ENCODE data around the gene CD99L2.
A peak's percentile ranks its signal among the peaks of the same experiment; 100 is the strongest.

CD99L2 gene

DNA sequence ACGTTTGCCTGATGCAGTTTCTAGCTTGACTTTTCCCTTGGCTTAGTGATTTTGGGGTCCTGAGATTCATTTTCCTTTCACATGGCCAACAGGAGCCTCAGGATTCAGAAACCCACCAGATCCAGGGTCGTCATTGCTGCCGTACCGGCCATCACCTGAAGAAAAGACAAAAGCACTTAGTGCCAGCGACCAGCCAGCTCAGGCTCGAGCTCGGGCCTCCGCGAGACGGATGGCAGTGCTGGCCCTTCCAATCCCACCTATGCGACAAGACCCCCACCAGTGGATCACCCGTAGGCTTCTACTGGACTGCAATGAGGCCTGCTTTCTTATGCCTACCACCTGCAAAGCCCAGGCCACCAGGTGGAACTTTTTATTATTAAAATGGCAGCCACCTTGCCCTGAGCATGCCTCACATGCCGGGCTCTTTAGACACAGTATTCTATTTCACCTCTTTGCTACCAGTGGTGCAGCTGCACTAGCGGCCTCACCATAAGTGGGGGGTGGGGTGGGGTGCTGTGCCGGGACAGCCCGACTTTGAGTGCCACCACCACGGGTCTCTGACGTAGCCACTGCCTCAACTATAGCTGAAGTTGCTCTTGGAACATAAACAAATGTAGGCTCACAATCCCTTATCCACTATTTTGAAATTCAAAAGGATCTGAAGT is 121.0 kb downstream of the CD99L2 start:
- DNase-seq: no peak

DNA sequence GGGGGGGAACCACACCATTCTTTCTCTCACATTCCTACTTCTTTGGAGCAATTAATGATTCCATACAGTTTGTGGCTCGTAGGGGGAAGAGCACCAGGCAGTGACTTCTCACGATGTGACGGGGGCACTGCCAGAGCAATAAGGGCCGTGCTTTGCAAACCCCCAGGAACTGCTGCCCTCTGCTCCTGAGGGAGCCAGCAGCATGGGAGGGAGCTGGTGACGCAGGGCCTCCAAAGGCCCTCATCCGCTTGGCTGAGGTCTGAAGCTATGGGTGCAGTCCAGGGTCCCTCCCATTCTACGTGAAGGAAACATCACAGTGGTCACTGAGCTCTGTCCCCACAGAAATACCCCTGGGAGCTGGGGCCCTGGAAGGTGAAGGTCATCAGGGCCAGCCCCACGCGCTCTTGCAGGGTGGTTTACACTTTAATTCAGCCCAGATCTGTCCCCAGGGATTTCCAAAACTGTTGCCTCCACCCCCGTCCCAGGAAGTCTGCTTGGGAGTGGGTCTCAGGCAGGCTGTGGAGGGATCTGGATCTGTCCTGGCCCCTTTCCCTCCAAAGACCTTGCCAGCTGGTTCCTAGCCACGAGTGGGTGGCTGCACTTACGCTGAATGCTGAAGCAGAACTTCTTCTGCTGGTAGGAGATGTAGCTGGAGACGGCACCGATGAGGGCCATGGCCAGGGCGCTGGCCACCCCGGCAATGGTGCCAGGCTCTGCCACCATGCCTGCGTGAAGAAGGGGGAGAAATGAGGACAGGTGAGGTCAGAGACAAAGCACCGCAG is 122.7 kb downstream of the CD99L2 start:
- DNase-seq: no peak

DNA sequence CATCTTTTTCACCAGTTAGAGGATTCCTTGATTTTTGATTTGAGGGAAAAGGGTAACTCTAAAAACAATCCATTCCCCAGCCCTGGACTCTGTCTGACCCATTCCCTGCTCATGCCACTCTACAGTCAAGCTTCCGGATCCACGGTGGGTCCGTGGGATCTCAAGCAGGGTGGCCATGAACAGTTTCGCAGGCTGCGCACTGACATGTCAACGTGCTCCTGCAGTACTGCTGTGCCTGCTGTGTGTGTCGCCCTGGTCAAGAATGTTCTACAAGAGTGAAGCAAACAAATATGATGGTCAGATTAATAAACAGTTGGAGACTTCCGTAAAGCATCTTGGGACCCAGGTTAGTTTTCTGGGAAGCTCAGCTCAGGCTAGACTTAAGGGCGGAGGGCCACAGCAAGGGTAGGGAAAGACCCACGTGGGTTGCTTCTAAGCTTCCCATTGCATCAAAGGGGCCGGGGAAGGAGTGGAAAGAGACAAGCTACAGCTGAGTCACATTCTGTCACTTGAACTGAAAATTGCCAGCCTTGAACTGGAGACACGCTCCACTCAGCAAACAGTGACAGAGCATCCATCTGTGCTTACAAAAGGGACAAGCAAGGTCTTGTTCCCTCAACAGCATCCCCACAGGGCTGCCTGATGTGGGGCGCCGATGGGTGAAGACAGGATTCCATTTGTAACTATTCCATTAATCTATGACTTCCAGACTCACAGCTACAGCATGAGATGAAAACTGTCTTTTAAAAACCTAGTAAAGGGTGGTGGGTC is 123.5 kb downstream of the CD99L2 start:
- no peak for DNase-seq

- DNase-seq: no peak
Measured at GRCh38 chrX:150773634-150774033, 124.8 kb downstream of the CD99L2 start.

DNA sequence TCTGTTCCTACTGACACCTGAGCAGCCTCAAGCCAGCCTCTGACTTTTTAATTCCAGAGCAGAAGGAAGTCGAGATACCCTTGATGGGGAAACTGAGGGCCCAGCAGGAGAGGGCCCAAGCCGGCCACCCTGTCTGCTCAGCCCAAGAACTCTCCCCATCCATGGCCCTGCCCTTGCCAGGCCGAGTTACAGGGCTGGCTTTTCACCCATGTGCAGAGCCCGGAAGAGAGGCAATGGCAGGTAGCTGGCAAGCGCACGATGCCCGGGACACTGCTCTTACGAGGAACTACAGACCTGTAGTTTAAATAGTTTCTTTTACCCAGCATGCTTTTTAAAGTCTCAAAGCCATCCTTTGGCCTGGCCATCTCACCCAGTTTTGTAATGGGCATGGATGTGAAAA is 125.4 kb downstream of the CD99L2 start:
- DNase-seq: no peak

DNA sequence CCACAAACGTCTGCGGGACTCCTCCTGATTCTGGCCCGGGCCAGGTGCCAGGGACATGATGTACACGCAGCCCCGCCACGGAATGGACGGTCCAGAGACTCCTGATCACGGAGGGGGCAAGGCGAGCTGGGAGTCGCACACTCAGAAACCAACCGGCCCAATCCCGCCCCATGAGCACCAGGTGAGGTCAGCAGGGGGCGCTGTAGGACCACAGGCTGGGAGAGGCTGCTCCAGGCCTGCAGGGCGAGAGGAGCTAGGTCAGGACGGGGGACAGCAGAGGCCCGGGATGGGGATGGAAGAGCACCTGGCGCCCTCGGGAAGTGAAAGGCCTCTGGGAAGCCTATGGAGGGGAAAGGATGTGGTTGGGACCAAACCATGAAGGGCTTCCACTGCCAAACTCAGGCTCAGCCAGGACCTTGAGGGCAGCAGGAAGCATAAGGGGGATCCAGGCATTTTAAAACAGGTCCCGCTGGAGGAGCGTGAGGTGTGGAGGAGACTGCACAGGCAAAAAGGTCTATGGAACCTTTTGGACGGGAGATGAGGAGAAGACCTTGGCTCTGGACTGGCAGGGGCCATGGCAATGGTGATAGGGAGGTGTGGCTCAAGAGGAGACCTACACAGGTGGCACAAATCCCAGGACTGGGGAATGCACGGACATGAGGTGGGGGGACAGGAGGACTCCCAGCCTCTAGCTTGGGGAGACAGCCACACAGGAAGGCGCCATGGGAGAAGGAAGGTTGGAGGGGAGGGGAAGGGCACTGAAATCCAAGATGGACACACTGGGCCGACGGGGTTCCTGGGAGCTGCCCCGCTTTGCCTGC is 126.1 kb downstream of the CD99L2 start:
- DNase-seq: peak in 1 of 2 experiments; percentile 34

DNA sequence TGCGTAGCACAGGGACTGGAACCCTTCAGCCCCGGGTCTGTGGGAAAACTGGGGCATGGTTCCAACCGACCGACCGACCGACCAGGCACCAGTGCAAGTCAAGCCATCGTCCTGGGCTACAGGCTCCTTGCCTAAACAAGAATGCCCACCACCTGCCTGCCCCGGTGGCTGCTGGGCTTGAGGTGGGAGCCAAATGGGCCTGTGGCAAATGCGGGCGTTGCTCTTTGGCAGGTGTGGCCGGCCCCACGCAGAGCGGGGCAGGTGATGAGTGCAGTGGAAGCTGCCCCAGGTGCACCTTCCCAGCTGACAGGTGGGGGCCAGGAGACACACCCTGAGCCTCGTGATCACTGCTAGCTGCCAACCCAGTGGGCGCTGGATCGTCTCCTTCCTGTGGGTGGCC is 127.4 kb downstream of the CD99L2 start:
- no peak for DNase-seq

- DNase-seq: no peak
Measured at GRCh38 chrX:150770623-150771022, 127.8 kb downstream of the CD99L2 start.

GRCh38 chrX:150769408-150769807 is 129.1 kb downstream of the CD99L2 start:
- DNase-seq: no peak

DNA sequence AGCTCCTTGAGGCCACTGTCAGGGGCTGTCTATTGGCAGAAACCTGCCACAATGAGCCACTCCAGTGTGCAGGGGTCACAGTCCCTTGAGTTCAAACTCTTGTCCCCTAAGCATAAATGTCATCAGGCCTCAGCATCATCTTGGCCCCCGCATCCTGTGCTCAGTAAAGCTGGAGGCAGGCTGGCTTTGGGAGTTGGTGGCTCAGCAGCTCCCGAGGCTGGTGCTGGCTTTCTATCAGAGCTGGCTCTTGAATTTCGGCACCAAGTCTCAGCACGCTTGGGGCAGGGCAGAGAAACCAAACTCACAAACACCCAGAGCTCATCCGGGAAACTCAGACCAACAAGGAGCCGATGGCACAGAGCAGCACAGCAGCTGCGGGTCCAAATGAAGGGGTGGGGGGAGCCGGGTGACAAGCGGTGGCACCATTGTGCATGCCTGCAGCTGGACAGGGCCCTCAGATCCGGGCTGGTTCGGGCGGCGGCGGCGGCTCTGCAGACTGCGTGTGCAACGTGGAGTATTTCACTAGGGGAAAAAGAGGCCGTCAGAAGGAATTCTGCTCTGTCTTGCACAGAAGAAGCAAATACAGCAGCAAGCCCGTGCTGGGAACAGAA is 129.8 kb downstream of the CD99L2 start:
- DNase-seq: no peak

DNA sequence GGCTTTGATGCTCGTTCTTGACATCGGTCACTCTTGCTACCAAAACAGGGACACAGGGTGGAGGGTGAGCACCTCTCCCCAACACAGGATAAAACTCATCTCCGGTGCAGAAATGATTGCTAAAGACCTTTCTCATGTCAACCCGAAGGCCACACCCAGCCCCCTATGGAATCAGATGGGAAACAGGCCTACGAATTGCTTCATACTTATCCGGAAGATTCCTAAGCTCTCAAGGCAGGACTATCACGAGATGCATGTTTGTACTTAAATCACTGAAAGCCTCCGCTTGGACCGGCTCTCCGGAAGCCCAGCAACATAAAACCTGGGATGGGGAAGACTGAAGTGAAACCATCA is 130.4 kb downstream of the CD99L2 start:
- DNase-seq: no peak

DNA sequence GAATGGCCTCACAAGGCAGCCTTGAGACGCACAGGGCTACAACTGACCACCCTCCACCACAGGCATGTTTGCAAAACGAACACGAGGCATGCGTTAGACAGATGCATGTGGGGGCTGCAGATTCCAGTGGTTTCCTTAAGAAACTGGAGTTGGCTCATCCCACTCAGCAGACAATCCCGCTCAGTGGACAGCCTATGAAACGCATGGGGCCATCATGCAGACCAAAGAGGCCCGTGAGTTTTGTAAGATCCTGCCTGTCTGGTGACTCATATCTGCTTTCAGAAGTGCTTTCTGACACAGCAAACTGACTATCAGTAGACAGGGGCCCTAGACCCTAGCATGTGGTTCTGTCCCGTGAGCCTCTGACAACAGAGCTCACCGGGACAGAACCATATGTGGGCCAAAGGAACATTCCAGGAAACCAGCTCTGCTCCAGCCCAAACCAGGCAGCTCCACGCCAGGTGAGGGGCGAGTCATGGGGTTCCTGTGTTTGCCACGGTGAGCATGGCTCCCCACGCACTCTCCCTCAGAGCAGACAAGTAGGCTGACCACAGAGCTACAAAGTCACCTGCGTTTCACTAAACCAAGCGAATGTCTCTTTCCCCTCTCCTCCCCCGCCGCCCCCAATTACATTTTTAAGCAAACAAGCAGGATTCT is 130.9 kb downstream of the CD99L2 start:
- DNase-seq: no peak

DNA sequence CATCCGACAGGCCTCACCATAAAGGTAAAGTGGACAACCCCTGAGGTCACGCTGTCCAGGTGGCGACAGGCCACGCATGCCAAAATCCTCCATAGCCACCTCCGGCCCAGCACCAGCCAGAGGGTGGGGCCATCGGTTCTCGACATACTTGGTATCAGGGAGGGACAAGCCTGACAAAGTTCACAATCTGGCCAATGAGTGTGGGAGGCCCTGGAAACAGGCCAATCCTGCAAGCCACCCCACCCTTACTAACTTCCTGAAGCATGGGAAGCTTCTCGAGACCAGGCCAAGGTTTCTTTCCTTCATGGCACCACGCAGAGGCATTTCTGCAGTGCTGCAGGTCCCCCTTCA is 131.4 kb downstream of the CD99L2 start:
- DNase-seq: no peak

DNA sequence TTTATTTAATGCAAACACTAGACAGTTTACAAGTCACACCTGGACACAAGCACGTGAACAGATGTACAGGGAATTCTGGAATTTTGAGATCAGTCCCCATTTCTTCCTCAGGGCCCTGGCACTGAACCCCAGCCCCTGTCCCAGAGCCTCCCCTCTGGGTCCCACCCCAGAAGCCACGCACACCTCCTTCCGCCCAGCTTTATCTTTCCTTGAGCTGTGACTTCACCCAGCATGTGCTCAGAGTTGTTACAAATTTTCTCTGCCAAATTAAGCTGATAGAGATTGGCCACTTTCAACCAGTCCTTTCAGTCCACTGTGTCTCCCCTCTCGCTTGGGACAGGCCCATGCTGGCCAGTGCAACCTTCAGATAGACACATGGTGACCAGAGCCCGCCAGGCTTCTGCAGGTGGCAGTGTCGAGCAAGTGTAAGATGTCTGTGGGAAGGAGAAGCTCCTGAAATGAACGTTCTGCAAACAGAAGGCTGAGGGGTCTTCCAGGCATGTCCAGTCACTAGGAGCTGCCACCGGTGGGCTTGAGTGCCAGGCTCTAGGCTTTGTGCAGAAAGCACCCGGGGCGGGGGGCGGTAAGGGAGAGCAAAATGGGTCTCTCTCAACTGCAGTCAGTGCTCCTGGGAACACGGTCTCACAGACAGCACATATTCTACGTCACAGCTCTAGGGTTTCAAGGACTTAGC is 132.0 kb downstream of the CD99L2 start:
- DNase-seq: no peak

- no peak for DNase-seq
Measured at GRCh38 chrX:150765782-150766350, 132.6 kb downstream of the CD99L2 start.

GRCh38 chrX:150765237-150765636 is 133.2 kb downstream of the CD99L2 start:
- DNase-seq: no peak

DNA sequence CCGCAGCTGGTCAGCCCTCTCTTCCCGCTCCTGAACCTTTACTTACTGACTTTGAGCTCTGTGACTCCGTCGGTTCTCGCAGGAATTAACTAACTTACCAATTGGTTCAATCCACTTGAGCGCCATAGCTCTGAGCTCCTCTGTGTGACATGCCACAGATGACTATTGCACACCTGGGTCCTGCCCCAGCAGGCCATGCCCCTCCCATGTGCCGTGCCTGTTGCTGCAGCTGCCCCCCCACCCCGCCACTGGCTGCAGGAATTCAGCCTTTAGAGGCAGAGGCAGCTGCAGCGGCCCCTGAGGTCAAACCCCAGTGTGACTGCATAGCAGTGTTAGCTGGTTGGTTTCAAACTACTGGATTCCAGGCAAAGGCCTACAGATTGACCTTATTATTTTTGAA is 134.7 kb downstream of the CD99L2 start:
- DNase-seq: no peak

DNA sequence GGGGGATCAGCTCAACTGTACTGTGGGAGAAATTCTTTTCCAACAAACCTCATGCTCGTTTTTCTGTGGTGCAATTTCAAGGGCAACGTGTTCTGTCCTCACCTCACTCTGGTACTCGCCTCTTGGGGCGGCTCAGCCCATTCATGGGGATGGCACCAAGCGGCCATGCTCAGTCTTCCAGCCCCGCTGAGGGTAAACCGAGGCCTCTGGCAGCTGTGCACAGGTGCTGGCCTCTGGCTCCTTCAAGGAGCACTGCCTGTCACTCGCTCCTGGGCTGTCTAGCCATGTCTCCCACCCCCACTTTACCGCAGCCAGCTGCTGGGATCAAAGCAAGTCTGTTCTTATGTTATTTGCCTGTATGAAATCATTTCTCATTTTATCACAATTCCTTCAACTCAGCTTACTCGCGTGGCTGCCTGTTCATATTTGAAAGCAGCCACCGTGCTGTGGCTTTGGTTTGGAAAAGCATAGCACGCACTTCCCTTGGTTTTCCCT is 135.1 kb downstream of the CD99L2 start:
- no peak for DNase-seq

DNA sequence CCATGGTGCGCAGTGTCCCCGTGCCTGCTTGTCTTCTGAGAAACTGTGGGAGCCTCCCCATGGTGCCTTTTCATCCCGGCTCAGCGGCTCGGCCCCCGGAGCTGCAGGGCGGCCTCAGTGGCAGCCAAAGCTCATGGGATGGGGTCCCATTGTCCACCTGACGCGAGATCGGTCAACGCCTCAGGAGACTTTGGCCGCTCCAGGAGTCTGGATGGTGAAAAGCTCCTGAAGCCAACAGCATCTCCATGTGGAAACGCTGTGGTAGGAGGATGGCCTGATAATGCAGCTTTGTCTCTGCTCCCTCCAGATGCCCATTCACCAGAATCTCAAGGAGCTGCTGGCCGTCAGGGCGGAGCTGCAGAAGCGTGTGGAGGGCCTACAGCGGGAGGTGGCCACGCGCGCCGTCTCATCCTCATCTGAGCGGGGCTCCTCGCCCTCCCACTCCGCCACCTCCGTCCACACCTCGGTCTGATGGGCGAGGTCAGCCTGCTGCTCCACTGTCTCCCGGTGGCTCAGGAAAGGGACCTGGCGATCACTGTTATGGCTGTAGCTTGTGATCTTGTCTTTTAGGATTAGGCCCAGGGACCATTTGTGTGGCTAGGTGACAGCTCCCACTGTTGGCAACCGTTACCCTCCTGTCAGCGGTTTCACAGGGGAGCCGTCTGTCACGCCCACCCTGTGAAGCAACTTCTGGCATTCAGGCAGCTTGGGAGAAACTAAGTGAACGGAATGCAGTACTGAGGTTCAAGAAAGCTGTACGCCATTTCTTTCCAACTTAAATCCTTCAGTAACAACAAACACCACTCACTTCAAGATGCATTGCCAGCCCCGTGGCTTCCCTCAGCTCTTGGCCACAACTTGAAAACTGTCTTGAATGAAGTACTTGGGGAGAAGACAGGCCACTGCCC is 136.0 kb downstream of the CD99L2 start:
- no peak for DNase-seq

DNA sequence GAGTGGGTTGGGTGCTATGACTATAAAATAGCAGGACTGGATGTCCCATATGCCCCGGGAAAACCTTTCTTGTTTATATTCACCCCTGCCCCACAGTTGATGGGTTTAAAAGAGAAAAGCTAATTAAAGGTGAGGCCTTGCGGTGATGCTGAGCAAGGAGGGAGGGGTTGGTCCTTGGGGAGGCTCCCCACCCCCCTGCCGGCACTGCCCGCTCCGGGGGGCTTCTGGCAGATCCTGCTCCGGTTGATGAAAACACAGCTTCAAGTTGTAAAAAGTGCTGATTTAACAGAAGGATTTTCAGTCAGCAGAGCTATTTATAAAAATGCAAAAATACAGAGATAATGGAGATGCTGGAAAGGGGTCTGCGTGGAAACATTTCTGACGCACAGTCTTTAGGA is 136.7 kb downstream of the CD99L2 start:
- DNase-seq: no peak

Data from cerebellar nuclear complex (tissue), 1 donor.